Vagina (tissue), 2 donors: ENCODE data around the gene ESPN.
"Not testable (repeated sequence)": the region's sequence is repeated elsewhere in the genome, so short reads cannot be mapped to it uniquely, and the experiment has no call there.

Source experiments
- POLR2AphosphoS5 ChIP-seq, 2 donors: sonication (generic); formaldehyde crosslinking; IDR thresholded peaks; one replicate each; pipeline ENCODE4 v1.9.0; 2017; ENCODE audit warnings: antibody characterized with exemption in 2 of 2, mild to moderate bottlenecking in 2 of 2, low read depth in 1 of 2; ENCODE audit not compliant: insufficient read depth in 1 of 2
- TF ChIP-seq, protein P1 (sequence below), 3 experiments: fragments of 450-650 bp in 2 of 3; fragments of 200-600 bp in 1 of 3; sonication (generic) in 1 of 3; IDR thresholded peaks; one replicate each; pipeline ENCODE4 v1.5.1; 2017 to 2019; ENCODE audit warnings: antibody characterized with exemption in 3 of 3, mild to moderate bottlenecking in 2 of 3, moderate library complexity in 2 of 3

DNA sequence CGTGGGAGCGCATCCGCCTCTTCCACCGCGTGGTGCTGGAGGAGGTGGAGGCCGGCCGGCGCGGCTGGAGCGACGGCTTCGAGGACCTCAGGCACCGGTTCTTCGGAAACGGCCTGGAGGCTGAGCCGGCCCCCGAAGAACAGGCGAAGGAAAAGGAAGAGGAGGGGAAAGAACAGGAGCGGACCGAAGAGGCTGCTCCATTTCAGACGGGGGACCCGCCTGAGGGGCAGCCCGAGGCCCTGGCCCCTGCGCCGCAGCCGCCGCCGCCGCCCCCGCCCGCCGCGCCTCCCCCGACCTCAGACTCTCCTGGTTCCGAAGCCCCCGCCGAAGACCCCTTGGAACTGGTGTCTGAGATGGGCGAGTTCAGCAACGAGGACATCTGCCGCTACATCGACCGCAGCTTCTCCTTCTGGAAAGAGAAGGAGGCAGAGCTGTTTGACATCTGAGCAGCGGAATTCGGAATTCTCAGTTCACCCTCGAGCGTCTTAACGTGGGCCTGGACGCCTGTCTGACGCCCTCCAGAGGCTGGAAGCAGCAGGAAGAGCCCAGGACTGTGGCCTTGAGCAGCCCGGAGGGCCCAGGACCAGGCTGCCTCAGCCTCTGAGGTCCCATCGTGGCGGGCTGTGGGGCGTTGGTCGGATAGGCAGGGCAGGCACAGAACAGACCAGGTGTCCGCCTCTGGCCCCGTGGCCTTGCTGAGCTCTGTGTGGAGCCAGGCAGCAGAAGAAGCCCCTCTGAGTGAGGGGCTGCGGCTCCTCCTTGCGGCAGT, 31.4 kb downstream of the ESPN start:
- TF ChIP-seq POLR2AphosphoS5 (IDR thresholded peaks at IDR 0.05; ENCODE audit: insufficient read depth in 1 of 2, low read depth in 1 of 2) = not testable (repeated sequence)
- TF ChIP-seq, protein P1, sequence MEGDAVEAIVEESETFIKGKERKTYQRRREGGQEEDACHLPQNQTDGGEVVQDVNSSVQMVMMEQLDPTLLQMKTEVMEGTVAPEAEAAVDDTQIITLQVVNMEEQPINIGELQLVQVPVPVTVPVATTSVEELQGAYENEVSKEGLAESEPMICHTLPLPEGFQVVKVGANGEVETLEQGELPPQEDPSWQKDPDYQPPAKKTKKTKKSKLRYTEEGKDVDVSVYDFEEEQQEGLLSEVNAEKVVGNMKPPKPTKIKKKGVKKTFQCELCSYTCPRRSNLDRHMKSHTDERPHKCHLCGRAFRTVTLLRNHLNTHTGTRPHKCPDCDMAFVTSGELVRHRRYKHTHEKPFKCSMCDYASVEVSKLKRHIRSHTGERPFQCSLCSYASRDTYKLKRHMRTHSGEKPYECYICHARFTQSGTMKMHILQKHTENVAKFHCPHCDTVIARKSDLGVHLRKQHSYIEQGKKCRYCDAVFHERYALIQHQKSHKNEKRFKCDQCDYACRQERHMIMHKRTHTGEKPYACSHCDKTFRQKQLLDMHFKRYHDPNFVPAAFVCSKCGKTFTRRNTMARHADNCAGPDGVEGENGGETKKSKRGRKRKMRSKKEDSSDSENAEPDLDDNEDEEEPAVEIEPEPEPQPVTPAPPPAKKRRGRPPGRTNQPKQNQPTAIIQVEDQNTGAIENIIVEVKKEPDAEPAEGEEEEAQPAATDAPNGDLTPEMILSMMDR (IDR thresholded peaks at IDR 0.05) = not testable (repeated sequence)
